OCI-M1 (cell line): ENCODE results near the gene DISP2.

ENCODE experiments used
- DNase-seq: peaks from one replicate; lab custom pipeline; 2025; lab: John Stamatoyannopoulos, UW

DISP2 gene

GRCh38 chr15:40392986-40393948, 35.2 kb downstream of the DISP2 start:
- DNase-seq, result no peak

- DNase-seq, result no peak
These were observed 39.8 kb downstream of the DISP2 start for GRCh38 chr15:40397688-40398412.

GRCh38 chr15:40398413-40398873, 40.4 kb downstream of the DISP2 start:
- peak; percentile 80 for DNase-seq

- DNase-seq, result no peak
These were observed 41.4 kb downstream of the DISP2 start for GRCh38 chr15:40399370-40399769.

- DNase-seq, result peak; percentile 96
These were observed 47.7 kb downstream of the DISP2 start, which contains the start of gene IVD for GRCh38 chr15:40405501-40406381. TSS of gene IVD (plus strand) at chr15:40405795. CDS start at chr15:40405828, 33 bp downstream.

- DNase-seq, result no peak
These were observed 49.4 kb downstream of the DISP2 start for GRCh38 chr15:40407330-40407990.

GRCh38 chr15:40409366-40409765, 51.3 kb downstream of the DISP2 start:
- DNase-seq, result no peak

GRCh38 chr15:40410476-40410875, 52.5 kb downstream of the DISP2 start:
- DNase-seq, result no peak

GRCh38 chr15:40412095-40412759, 54.2 kb downstream of the DISP2 start:
- DNase-seq, result no peak

- DNase-seq, result no peak
These were observed 55.0 kb downstream of the DISP2 start for GRCh38 chr15:40413036-40413435.

- DNase-seq, result no peak
These were observed 56.8 kb downstream of the DISP2 start for GRCh38 chr15:40414816-40415215.

- DNase-seq, result no peak
These were observed 57.2 kb downstream of the DISP2 start for GRCh38 chr15:40415226-40415625.

- DNase-seq, result no peak
These were observed 58.0 kb downstream of the DISP2 start for GRCh38 chr15:40416056-40416455.

- DNase-seq, result no peak
These were observed 60.1 kb downstream of the DISP2 start for GRCh38 chr15:40418126-40418525.

- no peak for DNase-seq
These were observed 62.2 kb downstream of the DISP2 start for GRCh38 chr15:40420071-40420713.

GRCh38 chr15:40420793-40421192, 62.8 kb downstream of the DISP2 start:
- no peak for DNase-seq

GRCh38 chr15:40421246-40422157, 63.5 kb downstream of the DISP2 start:
- peak; percentile 82 for DNase-seq

GRCh38 chr15:40424483-40425115, 66.6 kb downstream of the DISP2 start:
- DNase-seq, result no peak

GRCh38 chr15:40425681-40426080, 67.7 kb downstream of the DISP2 start:
- DNase-seq, result no peak
